Bronchial epithelial cell (primary cell): ENCODE measurements around the gene OLFM1. TPM values are rescaled to one million over a fixed set of nuclear protein-coding genes. Genes with fewer than 3 reads are reported as not detected.

Experiments
- DNase-seq: peaks from one replicate; pipeline ENCODE4 v3.0.0-alpha.2; 2010; ENCODE audit warnings: low read depth
- FAIRE-seq: peaks from 2 replicates; lab custom pipeline; 2011; peaks lifted over from hg19 to GRCh38; lab: Jason Lieb, UNC
- H3K27me3 ChIP-seq: 2 replicates; pipeline ENCODE4 v1.5.1; 2011; ENCODE audit warnings: low read length; ENCODE audit not compliant: control insufficient read depth, insufficient read depth
- H3K36me3 ChIP-seq: 2 replicates; pipeline ENCODE4 v1.5.1; 2011; ENCODE audit warnings: low read length; ENCODE audit not compliant: control insufficient read depth, insufficient read depth
- H3K4me3 ChIP-seq: 2 replicates; pipeline ENCODE4 v1.5.1; 2011; ENCODE audit warnings: mild to moderate bottlenecking, low read depth, low read length, control low read depth
- CTCF ChIP-seq: IDR thresholded peaks from 2 replicates; pipeline ENCODE4 v1.5.1; 2011; ENCODE audit warnings: mild to moderate bottlenecking, moderate library complexity, low read length, control low read depth, inconsistent platforms; ENCODE audit not compliant: insufficient read depth, severe bottlenecking
- total RNA-seq: library from RNA; depleted of rRNA; stranded (reverse); fragments of >200 nt; gene quantifications from 2 replicates; pipeline ENCODE4 v1.2.1, GENCODE V29; 2014

The OLFM1 gene
- total RNA-seq, 1 donor from 2014 or later: 0.26 TPM

- no peak for FAIRE-seq
- H3K36me3 ChIP-seq: no peaks in the 10 kb centered on the region
- H3K4me3 ChIP-seq: no peak overlapping the region
- H3K27me3 ChIP-seq: no peaks in the 10 kb centered on the region
- DNase-seq: peak; percentile 2
- TF ChIP-seq CTCF: no peak
These were observed 42.9 kb downstream of the OLFM1 start for GRCh38 chr9:135130207-135130976.

- Histone ChIP-seq H3K27me3 (no peaks in the 10 kb centered on the region), H3K36me3 (no peaks in the 10 kb centered on the region), H3K4me3 (no peak overlapping the region)
- FAIRE-seq (no peak), DNase-seq (no peak)
- no peak for TF ChIP-seq CTCF
These were observed 44.0 kb downstream of the OLFM1 start for GRCh38 chr9:135131488-135131887.

- Histone ChIP-seq H3K4me3 (no peak overlapping the region), H3K27me3 (no peaks in the 10 kb centered on the region), H3K36me3 (no peaks in the 10 kb centered on the region)
- TF ChIP-seq CTCF: no peak
- no peak for FAIRE-seq
- no peak for DNase-seq
These were observed 44.5 kb downstream of the OLFM1 start for GRCh38 chr9:135132008-135132407.

- FAIRE-seq: no peak
- H3K4me3 ChIP-seq: no peak overlapping the region
These were observed 47.0 kb downstream of the OLFM1 start for GRCh38 chr9:135134268-135135022.

GRCh38 chr9:135135171-135135928, 47.9 kb downstream of the OLFM1 start:
- H3K36me3 ChIP-seq: no peaks in the 10 kb centered on the region
- FAIRE-seq (no peak), DNase-seq (no peak)
- H3K4me3 ChIP-seq: no peak overlapping the region
- H3K27me3 ChIP-seq: no peaks in the 10 kb centered on the region
- TF ChIP-seq CTCF: no peak

More at GRCh38 chr9:135134268-135135022, 47.0 kb downstream of the OLFM1 start:
- no peaks in the 10 kb centered on the region for H3K27me3 ChIP-seq
- no peak for TF ChIP-seq CTCF
- no peak for DNase-seq
- no peaks in the 10 kb centered on the region for H3K36me3 ChIP-seq
